ENCODE data around the gene CDNF. TPM values are rescaled to one million over a fixed set of nuclear protein-coding genes. Genes with fewer than 3 reads are reported as not detected.
A peak's percentile ranks its signal among the peaks of the same experiment; 100 is the strongest.

CDNF gene
- total RNA-seq, 4 donors from 2014 or later, result 2.6 to 9.4 (median 3.8) TPM

DNA sequence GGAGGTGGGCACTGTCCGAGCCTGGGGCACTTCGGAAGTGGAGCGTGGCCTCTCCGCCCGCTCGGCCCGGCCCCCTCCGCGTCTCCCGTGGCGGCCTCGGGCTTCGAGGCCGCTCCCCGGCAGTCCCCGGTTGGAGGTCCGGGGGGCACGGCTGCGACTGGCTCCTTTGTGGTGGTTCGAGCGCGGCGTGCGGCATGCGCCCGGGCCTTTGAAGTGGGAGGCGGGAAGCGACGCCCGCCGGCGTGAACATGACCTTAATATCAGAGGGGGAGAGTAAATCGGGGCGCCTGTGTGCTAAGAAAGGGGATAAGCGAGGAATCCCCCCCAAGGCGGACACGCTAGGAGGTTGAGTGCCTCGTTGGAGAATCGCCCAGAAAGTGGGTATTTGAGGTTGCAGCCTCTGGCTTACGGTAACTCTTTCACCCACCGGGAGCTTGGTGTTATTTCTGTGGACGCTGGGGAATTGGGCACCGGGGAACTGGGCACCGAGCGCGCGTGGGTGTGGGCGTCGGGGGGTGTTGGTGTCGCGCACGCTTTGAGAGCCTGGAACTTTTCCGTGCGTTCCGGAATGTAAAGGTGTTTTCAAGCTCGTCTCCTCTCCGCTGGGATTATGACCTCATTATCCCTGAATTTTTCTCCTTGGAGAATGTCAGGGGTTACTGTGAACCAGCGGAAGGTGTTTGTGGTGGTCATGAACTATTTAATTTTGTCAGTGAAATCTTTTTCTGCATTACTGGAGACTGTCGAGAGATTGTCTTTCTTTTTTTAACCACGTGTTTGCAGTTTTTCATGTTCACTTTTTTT is 41.5 kb upstream of the CDNF start:
- no peaks in the 10 kb centered on the region for H3K27me3 ChIP-seq
- H3K36me3 ChIP-seq, result no peaks in the 10 kb centered on the region
- TF ChIP-seq POLR2A (IDR thresholded peaks at IDR 0.05), result no peak
- TF ChIP-seq, protein P1, sequence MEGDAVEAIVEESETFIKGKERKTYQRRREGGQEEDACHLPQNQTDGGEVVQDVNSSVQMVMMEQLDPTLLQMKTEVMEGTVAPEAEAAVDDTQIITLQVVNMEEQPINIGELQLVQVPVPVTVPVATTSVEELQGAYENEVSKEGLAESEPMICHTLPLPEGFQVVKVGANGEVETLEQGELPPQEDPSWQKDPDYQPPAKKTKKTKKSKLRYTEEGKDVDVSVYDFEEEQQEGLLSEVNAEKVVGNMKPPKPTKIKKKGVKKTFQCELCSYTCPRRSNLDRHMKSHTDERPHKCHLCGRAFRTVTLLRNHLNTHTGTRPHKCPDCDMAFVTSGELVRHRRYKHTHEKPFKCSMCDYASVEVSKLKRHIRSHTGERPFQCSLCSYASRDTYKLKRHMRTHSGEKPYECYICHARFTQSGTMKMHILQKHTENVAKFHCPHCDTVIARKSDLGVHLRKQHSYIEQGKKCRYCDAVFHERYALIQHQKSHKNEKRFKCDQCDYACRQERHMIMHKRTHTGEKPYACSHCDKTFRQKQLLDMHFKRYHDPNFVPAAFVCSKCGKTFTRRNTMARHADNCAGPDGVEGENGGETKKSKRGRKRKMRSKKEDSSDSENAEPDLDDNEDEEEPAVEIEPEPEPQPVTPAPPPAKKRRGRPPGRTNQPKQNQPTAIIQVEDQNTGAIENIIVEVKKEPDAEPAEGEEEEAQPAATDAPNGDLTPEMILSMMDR (IDR thresholded peaks at IDR 0.05), result no peak
- intact Hi-C loops (cut with DNase I), result loop anchor here (5.0 kb wide), 1 partner anchor 213 kb away; no protein-coding TSS in a partner anchor
- peak overlapping the region in 2 of 3 donors; percentile 67 to 94 for H3K27ac ChIP-seq
- H3K4me3 ChIP-seq (replicated peaks in 1 of 3), result peak overlapping the region; percentile 69 to 95 (median 83)
- 0 to 1% methylated on average over 30 to 51 of the region's 60 CpGs for WGBS, 2 donors
- peak; percentile 47 to 57 for DNase-seq
- H3K4me1 ChIP-seq, result peaks cover 9 to 16% of the 10 kb centered on the region in 2 donors
- H3K9me3 ChIP-seq, result no peaks in the 10 kb centered on the region

DNA sequence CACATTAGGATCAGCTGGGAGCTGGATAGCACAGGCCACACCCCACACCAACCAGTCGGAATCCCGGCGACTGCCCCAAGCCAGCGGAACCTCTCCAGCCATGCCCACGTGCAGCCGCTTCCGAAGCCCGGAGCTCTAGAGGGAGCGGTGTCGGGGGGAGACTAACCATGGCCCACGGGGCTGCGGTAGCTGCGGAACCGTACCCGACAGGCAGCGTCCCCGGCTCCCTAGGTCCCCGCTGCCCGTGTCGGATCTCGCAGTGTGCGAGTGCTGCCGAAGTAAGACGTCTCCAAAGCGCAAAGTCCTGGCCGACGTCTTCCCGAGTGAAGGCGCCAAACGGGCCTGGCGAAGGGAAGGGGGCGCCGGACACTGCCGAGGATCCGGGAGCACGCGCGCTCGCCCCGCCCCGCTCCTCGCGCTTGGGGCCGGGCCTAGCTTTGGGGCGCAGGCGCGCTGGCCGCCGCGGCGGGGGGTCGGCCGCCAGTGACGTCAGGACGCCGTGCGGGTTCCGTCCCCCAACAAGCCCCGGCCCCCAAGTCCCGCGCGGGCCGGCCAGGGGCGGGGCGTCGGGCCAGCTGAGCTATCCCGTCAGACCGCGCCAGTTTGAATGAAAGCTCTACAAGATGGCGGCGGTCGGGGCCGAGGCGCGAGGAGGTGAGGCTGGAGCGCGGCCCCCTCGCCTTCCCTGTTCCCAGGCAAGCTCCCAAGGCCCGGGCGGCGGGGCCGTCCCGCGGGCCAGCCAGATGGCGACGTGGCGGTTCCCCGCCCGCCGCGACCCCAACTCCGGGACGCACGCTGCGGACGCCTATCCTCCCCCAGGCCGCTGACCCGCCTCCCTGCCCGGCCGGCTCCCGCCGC is 40.7 kb upstream of the CDNF start, which contains the start of gene SUV39H2:
TSS of gene SUV39H2 (plus strand) at position 601 of the 858 bp plus-strand sequence. CDS start at position 624, 23 bp downstream.
- Histone ChIP-seq H3K27ac (peak within 1 kb of the TSS; percentile 93 to 94 (median 94)), H3K4me1 (peaks cover 9 to 16% of the 10 kb centered on the region in 2 donors), H3K9me3 (no peaks in the 10 kb centered on the region), H3K27me3 (no peaks in the 10 kb centered on the region), H3K36me3 (no peaks in the 10 kb centered on the region), H3K4me3 (replicated peaks in 1 of 3) (peak within 1 kb of the TSS; percentile 83 to 95 (median 93))
- WGBS, 2 donors, result 0 to 1% methylated on average over 12 to 26 of the region's 102 CpGs
- intact Hi-C loops (cut with DNase I), result loop anchor here (5.0 kb wide), 1 partner anchor 214 kb away; no protein-coding TSS in a partner anchor
- DNase-seq, result peak; percentile 96 to 97
- TF ChIP-seq POLR2A (IDR thresholded peaks at IDR 0.05), result peak in 1 of 2 donors; percentile 89
- TF ChIP-seq, protein P1 (IDR thresholded peaks at IDR 0.05), result peak in 1 of 6 experiments; percentile 14

DNA sequence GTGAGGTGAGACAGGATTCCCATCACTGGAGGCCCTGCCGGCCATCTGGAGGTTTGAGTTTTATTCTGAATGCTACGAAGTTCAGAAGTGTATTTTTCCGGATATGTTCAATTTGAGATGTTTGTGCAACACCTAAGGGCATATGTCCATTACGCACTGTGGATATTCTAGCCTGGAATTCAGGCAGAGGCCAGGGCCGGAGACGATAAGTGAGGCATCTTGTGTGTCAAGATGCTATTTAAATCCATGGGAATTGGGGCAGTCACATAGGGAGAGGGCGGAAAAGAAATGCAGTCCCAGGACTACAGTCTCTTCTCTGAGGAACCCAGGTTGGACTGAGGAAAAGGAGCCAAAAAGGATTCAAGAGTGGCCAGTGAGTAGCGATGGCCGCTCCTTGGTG is 38.9 kb upstream of the CDNF start:
- Histone ChIP-seq H3K4me3 (replicated peaks in 1 of 3) (no peak overlapping the region), H3K27me3 (no peaks in the 10 kb centered on the region), H3K27ac (no peak overlapping the region), H3K4me1 (peaks cover 9 to 16% of the 10 kb centered on the region in 2 donors), H3K36me3 (no peaks in the 10 kb centered on the region), H3K9me3 (no peaks in the 10 kb centered on the region)
- TF ChIP-seq POLR2A (IDR thresholded peaks at IDR 0.05), result no peak
- TF ChIP-seq, protein P1 (IDR thresholded peaks at IDR 0.05), result no peak
- 84 to 90% methylated on average over 9 of the region's 9 CpGs for WGBS, 2 donors
- no peak for DNase-seq
- intact Hi-C loops (cut with DNase I), result loop anchor here (5.0 kb wide), 1 partner anchor 216 kb away; no protein-coding TSS in a partner anchor

DNA sequence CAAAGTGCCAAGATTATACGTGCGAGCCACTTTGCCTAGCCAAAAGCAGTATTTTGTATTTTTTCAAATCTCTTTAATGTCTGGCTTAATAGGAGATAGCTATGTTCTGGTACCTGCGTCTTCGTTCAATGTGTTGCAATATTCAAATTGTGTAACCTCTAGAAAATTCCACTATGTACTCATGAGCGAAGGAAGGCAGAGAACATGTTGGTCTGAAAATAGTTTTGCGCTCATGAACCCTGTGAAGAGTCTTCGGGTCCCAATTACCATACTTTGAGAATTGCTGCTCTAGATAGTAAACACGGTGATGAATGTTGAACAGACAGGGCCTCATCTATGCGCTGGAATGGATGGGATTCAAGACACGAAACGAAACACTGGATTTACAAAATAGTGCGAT is 38.1 kb upstream of the CDNF start:
- H3K9me3 ChIP-seq, result no peaks in the 10 kb centered on the region
- peaks cover 9 to 16% of the 10 kb centered on the region in 2 donors for H3K4me1 ChIP-seq
- intact Hi-C loops (cut with DNase I), result loop anchor here (5.0 kb wide), 1 partner anchor 216 kb away; no protein-coding TSS in a partner anchor
- no peaks in the 10 kb centered on the region for H3K36me3 ChIP-seq
- no peak for DNase-seq
- H3K27me3 ChIP-seq, result no peaks in the 10 kb centered on the region
- TF ChIP-seq POLR2A (IDR thresholded peaks at IDR 0.05), result no peak
- TF ChIP-seq, protein P1 (IDR thresholded peaks at IDR 0.05), result no peak
- H3K4me3 ChIP-seq (replicated peaks in 1 of 3), result no peak overlapping the region
- WGBS, 2 donors, result 94 to 97% methylated on average over 12 of the region's 12 CpGs
- H3K27ac ChIP-seq, result no peak overlapping the region

Data from thyroid gland (tissue), 4 donors.